Measurements from ENCODE around the gene ROM1.
"Not testable (repeated sequence)": the region's sequence is repeated elsewhere in the genome, so short reads cannot be mapped to it uniquely, and the experiment has no call there.

GRCh38 chr11:62585356-62585755, 27.7 kb upstream of the ROM1 start:
- TF ChIP-seq ZMAT4 (CRISPR knock-in tag; IDR thresholded peaks at IDR 0.05); TP53 (CRISPR knock-in tag; IDR thresholded peaks at IDR 0.05); CREM (CRISPR knock-in tag; IDR thresholded peaks at IDR 0.05); ZNF396 (CRISPR knock-in tag; IDR thresholded peaks at IDR 0.05; ENCODE audit: borderline replicate concordance); SOX15 (CRISPR knock-in tag; IDR thresholded peaks at IDR 0.05); ATF2 (CRISPR knock-in tag; IDR thresholded peaks at IDR 0.05; ENCODE audit: borderline replicate concordance, low read depth): not testable (repeated sequence)

Data from WTC11 (cell line).